WTC11 (cell line): ENCODE measurements around the gene TPBG.

Experiments used
- ELF4 ChIP-seq: sonication (generic); formaldehyde crosslinking; IDR thresholded peaks from 2 replicates; pipeline ENCODE4 v1.8.1; 2022; ENCODE audit warnings: low read depth, mild to moderate bottlenecking, moderate library complexity, missing genetic modification reagents
- ESRRA ChIP-seq: sonication (generic); formaldehyde crosslinking; IDR thresholded peaks from 2 replicates; pipeline ENCODE4 v1.8.1; 2022; ENCODE audit warnings: mild to moderate bottlenecking, missing genetic modification reagents, borderline replicate concordance
- NFATC4 ChIP-seq: fragments of 250-450 bp; sonication (Bioruptor Pico); IDR thresholded peaks from 2 replicates; pipeline ENCODE4 v1.9.0; 2021; ENCODE audit warnings: mild to moderate bottlenecking
- NR2C2 ChIP-seq: sonication (generic); formaldehyde crosslinking; IDR thresholded peaks from 2 replicates; pipeline ENCODE4 v1.8.0; 2022; ENCODE audit warnings: mild to moderate bottlenecking, missing genetic modification reagents
- RELA ChIP-seq: sonication (generic); formaldehyde crosslinking; IDR thresholded peaks from 2 replicates; pipeline ENCODE4 v1.8.1; 2022; ENCODE audit warnings: missing genetic modification reagents, mild to moderate bottlenecking, borderline replicate concordance
- SMAD4 ChIP-seq: sonication (generic); formaldehyde crosslinking; IDR thresholded peaks from 2 replicates; pipeline ENCODE4 v1.8.0; 2022; ENCODE audit warnings: mild to moderate bottlenecking, missing genetic modification reagents
- TF ChIP-seq, protein P1 (sequence below): sonication (generic); formaldehyde crosslinking; IDR thresholded peaks from 2 replicates; pipeline ENCODE4 v1.8.1; 2023; ENCODE audit warnings: mild to moderate bottlenecking, missing genetic modification reagents, moderate library complexity
- TF ChIP-seq, protein P2 (sequence below): fragments of 200-600 bp; IDR thresholded peaks from 2 replicates; pipeline ENCODE4 v1.8.0; 2022; ENCODE audit warnings: antibody characterized with exemption
- TF ChIP-seq, protein P3 (sequence below): sonication (generic); formaldehyde crosslinking; IDR thresholded peaks from 2 replicates; pipeline ENCODE4 v1.8.1; 2022; ENCODE audit warnings: missing genetic modification reagents, borderline replicate concordance
- TF ChIP-seq, protein P4 (sequence below): sonication (generic); formaldehyde crosslinking; IDR thresholded peaks from 2 replicates; pipeline ENCODE4 v1.8.1; 2023; ENCODE audit warnings: mild to moderate bottlenecking, missing genetic modification reagents
- TF ChIP-seq, protein P5 (sequence below): sonication (generic); formaldehyde crosslinking; IDR thresholded peaks from 2 replicates; pipeline ENCODE4 v1.8.0; 2022; ENCODE audit warnings: mild to moderate bottlenecking, missing genetic modification reagents

DNA sequence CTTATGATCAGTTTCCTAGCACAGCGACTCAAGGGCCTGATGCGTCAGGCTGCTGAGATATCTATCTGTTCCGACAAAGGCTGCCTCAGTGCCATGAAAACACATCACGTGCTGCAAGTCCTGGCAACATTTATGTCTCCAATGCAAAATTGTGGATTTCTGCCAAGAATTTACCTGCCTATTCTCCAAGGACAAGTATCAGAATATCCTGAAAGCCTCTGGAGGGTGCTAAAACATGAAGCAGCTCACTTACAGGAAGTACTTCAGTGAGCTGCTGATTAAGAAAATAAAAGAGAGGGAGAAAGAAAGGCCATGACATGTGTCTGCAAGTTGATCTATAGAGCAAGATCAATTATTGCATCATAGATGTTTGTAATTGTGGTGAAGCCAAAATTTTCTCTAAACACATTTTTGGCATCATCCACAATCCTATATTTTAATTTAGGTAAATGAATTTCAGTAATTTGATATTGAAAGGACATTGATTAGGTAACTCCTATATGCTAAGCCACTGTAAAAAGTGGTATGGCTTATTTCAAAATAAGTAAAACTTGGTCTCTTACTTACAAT is 25.8 kb upstream of the TPBG start:
- TF ChIP-seq SMAD4 (CRISPR knock-in tag), result no peak
- TF ChIP-seq, protein P1, sequence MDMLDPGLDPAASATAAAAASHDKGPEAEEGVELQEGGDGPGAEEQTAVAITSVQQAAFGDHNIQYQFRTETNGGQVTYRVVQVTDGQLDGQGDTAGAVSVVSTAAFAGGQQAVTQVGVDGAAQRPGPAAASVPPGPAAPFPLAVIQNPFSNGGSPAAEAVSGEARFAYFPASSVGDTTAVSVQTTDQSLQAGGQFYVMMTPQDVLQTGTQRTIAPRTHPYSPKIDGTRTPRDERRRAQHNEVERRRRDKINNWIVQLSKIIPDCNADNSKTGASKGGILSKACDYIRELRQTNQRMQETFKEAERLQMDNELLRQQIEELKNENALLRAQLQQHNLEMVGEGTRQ (CRISPR knock-in tag), result no peak
- TF ChIP-seq, protein P2, sequence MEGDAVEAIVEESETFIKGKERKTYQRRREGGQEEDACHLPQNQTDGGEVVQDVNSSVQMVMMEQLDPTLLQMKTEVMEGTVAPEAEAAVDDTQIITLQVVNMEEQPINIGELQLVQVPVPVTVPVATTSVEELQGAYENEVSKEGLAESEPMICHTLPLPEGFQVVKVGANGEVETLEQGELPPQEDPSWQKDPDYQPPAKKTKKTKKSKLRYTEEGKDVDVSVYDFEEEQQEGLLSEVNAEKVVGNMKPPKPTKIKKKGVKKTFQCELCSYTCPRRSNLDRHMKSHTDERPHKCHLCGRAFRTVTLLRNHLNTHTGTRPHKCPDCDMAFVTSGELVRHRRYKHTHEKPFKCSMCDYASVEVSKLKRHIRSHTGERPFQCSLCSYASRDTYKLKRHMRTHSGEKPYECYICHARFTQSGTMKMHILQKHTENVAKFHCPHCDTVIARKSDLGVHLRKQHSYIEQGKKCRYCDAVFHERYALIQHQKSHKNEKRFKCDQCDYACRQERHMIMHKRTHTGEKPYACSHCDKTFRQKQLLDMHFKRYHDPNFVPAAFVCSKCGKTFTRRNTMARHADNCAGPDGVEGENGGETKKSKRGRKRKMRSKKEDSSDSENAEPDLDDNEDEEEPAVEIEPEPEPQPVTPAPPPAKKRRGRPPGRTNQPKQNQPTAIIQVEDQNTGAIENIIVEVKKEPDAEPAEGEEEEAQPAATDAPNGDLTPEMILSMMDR, result no peak
- TF ChIP-seq, protein P3, sequence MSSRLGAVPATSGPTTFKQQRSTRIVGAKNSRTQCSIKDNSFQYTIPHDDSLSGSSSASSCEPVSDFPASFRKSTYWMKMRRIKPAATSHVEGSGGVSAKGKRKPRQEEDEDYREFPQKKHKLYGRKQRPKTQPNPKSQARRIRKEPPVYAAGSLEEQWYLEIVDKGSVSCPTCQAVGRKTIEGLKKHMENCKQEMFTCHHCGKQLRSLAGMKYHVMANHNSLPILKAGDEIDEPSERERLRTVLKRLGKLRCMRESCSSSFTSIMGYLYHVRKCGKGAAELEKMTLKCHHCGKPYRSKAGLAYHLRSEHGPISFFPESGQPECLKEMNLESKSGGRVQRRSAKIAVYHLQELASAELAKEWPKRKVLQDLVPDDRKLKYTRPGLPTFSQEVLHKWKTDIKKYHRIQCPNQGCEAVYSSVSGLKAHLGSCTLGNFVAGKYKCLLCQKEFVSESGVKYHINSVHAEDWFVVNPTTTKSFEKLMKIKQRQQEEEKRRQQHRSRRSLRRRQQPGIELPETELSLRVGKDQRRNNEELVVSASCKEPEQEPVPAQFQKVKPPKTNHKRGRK, result no peak
- TF ChIP-seq NFATC4 (CRISPR knock-in tag), result no peak
- TF ChIP-seq, protein P4, sequence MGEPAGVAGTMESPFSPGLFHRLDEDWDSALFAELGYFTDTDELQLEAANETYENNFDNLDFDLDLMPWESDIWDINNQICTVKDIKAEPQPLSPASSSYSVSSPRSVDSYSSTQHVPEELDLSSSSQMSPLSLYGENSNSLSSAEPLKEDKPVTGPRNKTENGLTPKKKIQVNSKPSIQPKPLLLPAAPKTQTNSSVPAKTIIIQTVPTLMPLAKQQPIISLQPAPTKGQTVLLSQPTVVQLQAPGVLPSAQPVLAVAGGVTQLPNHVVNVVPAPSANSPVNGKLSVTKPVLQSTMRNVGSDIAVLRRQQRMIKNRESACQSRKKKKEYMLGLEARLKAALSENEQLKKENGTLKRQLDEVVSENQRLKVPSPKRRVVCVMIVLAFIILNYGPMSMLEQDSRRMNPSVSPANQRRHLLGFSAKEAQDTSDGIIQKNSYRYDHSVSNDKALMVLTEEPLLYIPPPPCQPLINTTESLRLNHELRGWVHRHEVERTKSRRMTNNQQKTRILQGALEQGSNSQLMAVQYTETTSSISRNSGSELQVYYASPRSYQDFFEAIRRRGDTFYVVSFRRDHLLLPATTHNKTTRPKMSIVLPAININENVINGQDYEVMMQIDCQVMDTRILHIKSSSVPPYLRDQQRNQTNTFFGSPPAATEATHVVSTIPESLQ (CRISPR knock-in tag), result no peak
- no peak for TF ChIP-seq ESRRA (CRISPR knock-in tag)
- TF ChIP-seq, protein P5, sequence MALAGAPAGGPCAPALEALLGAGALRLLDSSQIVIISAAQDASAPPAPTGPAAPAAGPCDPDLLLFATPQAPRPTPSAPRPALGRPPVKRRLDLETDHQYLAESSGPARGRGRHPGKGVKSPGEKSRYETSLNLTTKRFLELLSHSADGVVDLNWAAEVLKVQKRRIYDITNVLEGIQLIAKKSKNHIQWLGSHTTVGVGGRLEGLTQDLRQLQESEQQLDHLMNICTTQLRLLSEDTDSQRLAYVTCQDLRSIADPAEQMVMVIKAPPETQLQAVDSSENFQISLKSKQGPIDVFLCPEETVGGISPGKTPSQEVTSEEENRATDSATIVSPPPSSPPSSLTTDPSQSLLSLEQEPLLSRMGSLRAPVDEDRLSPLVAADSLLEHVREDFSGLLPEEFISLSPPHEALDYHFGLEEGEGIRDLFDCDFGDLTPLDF (CRISPR knock-in tag), result no peak
- no peak for TF ChIP-seq NR2C2
- no peak for TF ChIP-seq ELF4 (CRISPR knock-in tag)
- no peak for TF ChIP-seq RELA (CRISPR knock-in tag)
